GM19099 (cell line): Measurements from ENCODE around the gene APLP2.

Experiments used
- POLR2A ChIP-seq: IDR thresholded peaks from 3 replicates; pipeline ENCODE4 v1.6.1; 2011; ENCODE audit warnings: low read depth; ENCODE audit not compliant: insufficient read length; ENCODE audit errors: extremely low read depth

Gene APLP2

DNA sequence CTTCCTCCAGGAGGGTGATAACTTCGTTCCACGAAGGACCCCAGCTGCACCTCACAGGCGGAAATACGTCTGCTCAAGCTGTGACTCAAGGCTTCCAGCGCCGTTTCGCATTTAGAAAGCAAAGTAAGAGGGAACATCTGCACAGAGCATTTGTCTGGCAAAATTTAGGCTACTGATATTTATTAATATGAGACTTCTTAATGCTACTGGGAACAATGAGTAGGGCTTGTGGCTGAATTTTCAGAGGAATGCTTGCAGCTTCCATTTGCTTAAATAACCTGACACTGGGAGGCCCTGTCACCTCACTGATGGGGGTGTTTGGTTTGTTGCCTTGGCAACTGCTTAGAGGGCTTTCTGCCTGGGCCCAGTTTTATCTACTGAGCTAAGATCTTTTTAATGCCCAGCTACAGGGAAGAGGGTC lies 75.2 kb downstream of the APLP2 start:
- TF ChIP-seq POLR2A = no peak

DNA sequence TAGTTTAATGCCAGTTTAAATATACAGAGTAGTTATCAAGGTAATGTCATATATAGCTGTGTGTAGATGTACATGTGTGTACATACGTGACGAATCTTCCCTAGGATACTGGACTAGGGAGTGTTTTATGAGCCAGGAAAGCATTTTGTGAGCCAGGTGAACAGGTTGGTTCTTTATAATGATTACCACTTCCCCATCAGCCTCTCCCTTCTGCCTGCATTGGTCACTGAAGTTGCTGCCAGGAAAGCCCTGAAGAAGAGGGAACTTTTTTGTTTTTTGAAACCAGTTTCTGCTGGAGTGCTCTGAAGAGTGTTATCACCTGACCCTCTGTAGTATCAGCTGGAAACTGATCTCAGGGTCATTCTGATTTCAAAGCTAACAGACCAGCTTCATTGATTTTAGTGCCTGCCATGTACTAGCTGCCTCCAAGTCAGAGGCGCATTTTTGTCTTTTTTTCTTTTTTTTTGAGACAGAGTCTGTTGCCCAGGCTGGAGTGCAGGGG lies 75.7 kb downstream of the APLP2 start:
- TF ChIP-seq POLR2A = no peak

DNA sequence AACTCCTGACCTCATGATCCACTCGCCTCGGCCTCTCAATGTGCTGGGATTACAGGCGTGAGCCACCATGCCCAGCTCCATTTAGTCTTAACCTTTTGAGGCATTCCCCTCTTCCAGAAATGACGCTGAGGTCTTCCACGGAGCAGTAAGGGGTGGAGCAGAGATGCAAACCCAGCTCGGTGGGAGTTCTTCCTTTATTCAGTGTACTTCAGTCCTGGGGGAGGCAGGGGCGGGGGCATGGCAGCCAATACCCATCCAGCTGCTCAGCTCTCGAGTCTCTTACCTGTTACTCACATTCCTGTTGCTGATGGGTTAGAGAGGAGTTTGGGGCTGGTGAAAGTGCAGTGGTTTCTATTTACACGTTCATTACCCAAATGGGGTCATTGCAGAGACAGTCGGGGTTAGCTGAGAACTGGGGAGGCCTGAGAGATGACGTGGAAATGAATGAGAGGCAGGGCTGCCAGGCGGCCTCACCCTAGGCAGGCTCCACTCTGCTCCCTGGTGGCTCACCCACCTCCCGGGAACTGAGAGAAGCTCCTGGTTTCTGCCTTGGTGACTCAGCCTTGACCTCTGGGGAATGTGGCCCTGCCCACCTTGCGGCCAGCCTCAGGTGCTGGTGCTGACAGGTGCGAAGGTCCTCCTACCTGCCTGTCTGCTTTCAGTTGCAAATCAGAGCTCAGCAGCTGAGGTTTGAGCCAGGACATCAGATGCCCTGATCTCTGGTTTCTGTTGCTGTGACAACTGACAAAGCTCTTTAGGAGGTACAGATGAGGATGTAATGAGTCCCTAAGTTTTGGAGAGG lies 76.5 kb downstream of the APLP2 start:
- no peak for TF ChIP-seq POLR2A

DNA sequence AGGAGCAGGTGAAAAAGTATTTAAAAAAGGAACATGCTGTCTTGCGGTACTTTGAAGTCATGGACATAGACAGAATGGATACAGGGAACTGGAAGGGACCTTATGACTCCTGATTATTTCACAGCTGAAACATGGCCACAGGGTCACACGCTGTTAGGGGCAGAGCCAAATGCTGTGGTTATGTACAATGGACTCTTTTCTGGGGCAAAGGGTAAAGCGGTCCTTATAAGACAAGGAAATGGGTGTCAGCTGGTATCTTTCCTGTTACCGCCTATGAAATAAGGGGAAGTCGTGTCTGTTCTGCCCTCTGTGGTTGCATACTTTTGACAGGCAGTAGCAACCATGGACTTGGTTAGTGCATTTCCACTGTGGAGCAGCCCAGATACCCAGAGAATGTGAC lies 77.1 kb downstream of the APLP2 start:
- TF ChIP-seq POLR2A = no peak

DNA sequence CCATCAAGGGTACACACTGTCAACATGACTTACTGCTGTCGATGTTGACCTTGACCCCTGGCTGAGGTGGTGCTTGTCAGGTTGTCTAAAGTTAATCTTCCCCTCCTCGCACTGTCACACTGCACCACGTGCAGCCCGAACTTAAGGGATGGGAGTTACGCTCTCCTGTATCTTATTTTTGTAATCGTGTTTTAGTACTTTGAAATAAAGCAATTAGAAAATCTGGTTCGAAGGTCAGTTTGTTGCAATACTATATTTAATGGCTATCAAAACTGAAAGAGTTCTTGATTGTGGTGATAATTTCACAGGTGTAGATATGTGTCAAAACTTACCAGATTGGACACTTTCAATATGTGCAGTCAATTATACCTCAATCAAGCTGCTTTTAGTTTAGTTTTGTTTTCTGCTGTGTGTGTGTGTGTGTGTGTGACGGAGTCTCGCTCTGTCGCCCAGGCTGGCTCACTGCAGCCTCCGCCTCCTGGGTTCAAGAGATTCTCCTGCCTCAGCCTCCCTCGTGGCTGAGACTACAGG lies 79.2 kb downstream of the APLP2 start:
- no peak for TF ChIP-seq POLR2A

GRCh38 chr11:130150790-130151189 lies 81.1 kb downstream of the APLP2 start:
- no peak for TF ChIP-seq POLR2A

- no peak for TF ChIP-seq POLR2A
Observed at GRCh38 chr11:130151196-130151595, 81.5 kb downstream of the APLP2 start.

DNA sequence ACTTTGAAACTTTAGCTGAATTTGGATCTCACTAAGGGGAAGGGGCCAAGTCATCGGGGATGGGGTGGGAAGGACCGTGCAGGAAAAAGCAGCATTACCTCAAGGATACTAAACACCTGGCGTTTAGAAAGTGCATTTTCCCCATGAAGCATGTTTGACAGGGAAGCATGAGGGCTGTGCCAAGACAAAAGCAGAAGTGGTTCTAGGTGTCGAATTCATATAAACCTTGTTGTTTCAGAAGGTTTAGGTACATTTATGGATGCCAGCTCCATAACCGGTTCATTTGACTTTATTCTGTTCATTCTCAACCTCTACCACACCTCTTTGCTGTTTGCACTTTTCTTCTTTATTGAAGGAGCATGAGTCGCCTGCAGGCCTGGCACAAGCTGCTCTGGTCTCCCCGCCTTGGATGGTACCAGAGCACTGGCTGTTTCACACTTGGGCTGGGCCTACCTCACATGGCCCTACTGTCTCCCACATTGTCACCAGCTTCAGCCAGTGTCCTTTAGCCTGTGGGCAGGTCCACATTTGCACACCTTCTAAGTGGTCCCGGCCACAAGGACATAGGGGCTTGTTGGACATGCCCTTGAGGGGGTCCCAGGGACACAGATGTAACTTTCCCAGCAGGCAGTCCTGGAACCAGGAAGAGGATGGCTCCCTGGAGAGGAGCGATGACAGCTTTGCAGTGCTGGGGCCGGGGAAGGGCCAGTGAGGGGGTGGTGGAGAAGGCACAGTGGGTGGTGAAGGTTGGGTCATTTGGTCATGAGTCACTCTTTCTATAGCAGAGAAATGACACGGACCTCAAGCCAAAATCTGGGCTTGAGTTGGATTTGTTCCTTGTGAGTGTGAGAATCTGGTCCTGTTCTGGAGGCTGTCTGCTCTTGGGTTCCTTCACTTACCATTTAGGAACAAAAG lies 86.7 kb downstream of the APLP2 start:
- TF ChIP-seq POLR2A = no peak

DNA sequence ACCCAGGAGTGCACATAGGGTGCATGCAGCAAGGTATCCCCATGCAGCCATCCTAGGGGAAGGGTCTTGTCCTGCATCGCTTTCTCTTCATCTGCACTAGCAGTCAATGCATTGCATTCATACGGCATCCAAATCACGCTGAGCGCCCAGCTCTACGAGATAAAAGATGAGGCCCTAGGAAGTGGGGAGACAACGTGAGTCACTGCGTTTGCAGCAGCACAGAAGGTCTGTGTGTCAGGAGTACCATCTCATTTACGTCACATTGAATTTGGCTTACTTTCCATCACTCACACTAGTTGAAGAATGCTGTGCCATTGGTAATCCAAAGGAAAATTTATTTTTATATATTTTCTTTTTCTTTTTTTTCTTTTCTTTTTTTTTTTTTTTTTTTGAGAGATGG lies 87.4 kb downstream of the APLP2 start:
- no peak for TF ChIP-seq POLR2A

DNA sequence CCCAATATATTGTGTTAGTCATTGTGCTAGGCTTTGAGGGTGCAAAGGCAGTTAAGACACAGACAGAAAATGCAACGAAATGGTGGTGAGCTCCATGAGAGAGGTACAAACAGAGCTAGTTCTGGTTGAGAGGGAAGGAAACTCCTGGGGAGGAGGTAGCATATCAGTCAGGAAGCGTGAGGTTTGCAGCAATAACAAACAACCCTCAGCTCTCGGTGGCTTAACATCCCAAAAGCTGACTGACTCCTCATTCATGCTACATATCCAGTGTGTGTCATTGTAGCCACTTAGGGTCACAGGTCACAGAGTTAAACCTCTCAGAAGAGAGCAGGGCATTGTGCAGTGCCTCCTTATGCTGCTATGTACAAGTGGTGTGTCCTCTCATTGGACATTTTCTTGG lies 88.1 kb downstream of the APLP2 start:
- no peak for TF ChIP-seq POLR2A

GRCh38 chr11:130159139-130159538 lies 89.4 kb downstream of the APLP2 start:
- no peak for TF ChIP-seq POLR2A

- TF ChIP-seq POLR2A = no peak
Observed at GRCh38 chr11:130159657-130160497, 90.2 kb downstream of the APLP2 start, which contains the start of gene ST14. Gene ST14 (plus strand): TSS chr11:130159782. CDS start chr11:130159980, 198 bp downstream.

DNA sequence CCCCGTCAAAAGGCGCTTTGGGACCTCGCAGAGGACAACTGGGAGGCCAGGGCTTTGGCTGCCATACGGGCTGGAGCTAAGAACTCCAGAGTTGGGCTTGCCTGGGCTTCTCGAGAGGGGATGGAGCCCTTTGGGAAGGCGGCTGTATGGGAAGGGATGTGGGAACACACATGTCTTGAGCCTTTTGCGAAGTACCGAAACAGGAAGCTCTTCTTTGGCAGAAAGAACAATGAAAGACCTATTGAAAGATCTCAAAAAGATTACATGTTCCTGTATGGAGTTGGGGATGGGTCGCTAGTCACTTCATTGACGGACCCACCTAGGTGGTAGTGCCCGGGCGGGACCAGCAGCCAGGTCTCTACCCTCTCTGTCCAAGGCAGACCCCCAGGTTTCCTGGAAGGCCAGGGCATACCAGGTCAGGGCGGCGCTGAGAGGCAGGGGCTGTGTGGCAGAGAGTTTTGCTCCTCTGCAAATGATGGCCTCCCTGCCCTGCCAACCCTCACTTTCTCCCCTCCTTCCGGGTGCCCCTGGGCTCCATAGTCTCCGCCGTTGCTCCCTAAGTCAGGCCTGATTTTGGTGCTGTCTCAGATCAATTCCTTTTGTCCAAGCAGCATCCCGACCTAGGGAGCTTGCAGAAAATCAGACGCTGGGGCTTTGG lies 90.9 kb downstream of the APLP2 start:
- TF ChIP-seq POLR2A = no peak
